Measurements from ENCODE around the gene ELFN2. TPM values are rescaled to one million over a fixed set of nuclear protein-coding genes. Genes with fewer than 3 reads are reported as not detected.

The ELFN2 gene
- total RNA-seq, 1 experiment from 2014 or later = 4.0 TPM

DNA sequence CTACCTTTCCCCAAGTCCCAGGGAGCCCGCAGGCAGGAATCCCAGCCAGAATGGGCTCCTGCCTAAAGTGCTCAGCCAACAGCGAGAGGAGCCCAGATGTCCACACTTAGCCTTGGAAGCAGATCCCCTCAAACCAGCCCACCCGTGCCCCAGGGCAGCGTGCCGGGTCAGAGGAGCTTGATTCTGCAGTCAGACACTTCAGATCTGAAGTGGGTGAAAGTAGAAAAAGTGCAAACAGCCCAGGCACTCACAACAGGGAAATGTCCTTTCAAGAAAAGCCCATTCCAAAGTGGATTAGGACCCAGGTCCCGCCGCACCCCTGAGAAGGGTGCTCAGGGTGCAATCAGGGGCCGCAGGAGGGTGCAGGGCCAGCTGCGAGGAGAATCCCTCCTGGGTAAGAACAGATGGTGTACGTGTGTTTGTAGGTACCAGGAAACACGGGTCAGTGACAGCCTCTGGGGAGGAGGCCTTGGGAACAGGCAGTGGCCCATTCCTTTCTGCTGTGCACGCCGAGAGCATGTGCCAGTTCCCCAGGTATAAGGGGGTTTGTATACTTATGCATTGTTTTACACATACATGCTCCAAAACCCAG lies 17.7 kb downstream of the ELFN2 start:
- BruUV-seq (replicated peaks) = no TSS peak
- Histone ChIP-seq H3K27me3 (replicated peaks; ENCODE audit: control insufficient read depth, insufficient read depth, low read length) (no peaks in the 10 kb centered on the region), H3K4me3 (ENCODE audit: low read depth, low read length) (no peak overlapping the region), H3K4me1 (no peaks in the 10 kb centered on the region), H3K36me3 (ENCODE audit: control insufficient read depth, insufficient read depth, low read length) (no peaks in the 10 kb centered on the region), H3K9me3 (no peaks in the 10 kb centered on the region)
- no peaks in the 10 kb centered on the region for H3K4me1 Mint-ChIP-seq (ENCODE audit: low read depth, unreplicated experiment)
- DNase-seq = no peak
- no peak overlapping the region for H3K27ac Mint-ChIP-seq (ENCODE audit: unreplicated experiment)
- H3K4me3 Mint-ChIP-seq (ENCODE audit: unreplicated experiment) = no peak overlapping the region
- TF ChIP-seq, protein P1, sequence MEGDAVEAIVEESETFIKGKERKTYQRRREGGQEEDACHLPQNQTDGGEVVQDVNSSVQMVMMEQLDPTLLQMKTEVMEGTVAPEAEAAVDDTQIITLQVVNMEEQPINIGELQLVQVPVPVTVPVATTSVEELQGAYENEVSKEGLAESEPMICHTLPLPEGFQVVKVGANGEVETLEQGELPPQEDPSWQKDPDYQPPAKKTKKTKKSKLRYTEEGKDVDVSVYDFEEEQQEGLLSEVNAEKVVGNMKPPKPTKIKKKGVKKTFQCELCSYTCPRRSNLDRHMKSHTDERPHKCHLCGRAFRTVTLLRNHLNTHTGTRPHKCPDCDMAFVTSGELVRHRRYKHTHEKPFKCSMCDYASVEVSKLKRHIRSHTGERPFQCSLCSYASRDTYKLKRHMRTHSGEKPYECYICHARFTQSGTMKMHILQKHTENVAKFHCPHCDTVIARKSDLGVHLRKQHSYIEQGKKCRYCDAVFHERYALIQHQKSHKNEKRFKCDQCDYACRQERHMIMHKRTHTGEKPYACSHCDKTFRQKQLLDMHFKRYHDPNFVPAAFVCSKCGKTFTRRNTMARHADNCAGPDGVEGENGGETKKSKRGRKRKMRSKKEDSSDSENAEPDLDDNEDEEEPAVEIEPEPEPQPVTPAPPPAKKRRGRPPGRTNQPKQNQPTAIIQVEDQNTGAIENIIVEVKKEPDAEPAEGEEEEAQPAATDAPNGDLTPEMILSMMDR (IDR thresholded peaks at IDR 0.05; ENCODE audit: insufficient read depth in 1 of 2, low read depth in 1 of 2, low read length in 1 of 2, severe bottlenecking in 1 of 2, unreplicated experiment in 1 of 2) = no peak
- intact Hi-C loops (cut with micrococcal nuclease; ENCODE audit: unreplicated experiment) = no loop called here
- no peaks in the 10 kb centered on the region for H3K36me3 Mint-ChIP-seq (ENCODE audit: insufficient read depth, unreplicated experiment)
- H3K27me3 Mint-ChIP-seq (ENCODE audit: insufficient read depth, unreplicated experiment) = no peaks in the 10 kb centered on the region
- CTCF ChIA-PET = no interaction called here
- POLR2A ChIA-PET = no interaction called here
- no peaks in the 10 kb centered on the region for H3K9me3 Mint-ChIP-seq (ENCODE audit: unreplicated experiment)

DNA sequence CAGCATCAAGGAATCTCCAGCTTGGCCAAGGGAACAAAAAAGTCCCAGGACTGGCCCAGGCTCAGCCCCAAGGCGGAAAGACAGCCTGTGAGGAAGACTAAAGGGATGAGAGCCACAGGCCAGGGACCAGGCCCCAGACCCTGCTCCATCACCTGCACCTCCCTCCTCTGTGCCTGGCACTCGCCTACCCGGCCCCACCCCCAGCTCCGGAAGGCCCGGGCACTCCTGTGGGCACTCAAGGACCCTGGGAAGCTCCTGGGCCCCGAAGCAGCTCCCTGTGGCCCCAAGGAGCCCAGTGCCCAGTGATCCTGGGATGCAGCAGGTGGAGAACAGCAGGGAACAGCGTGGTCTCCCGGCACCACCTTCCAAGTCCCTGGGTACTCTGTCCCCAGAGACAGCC lies 18.2 kb downstream of the ELFN2 start:
- intact Hi-C loops (cut with micrococcal nuclease; ENCODE audit: unreplicated experiment) = no loop called here
- POLR2A ChIA-PET = no interaction called here
- Histone ChIP-seq H3K9me3 (no peaks in the 10 kb centered on the region), H3K36me3 (ENCODE audit: control insufficient read depth, insufficient read depth, low read length) (no peaks in the 10 kb centered on the region), H3K4me3 (ENCODE audit: low read depth, low read length) (no peak overlapping the region), H3K4me1 (no peaks in the 10 kb centered on the region), H3K27me3 (replicated peaks; ENCODE audit: control insufficient read depth, insufficient read depth, low read length) (no peaks in the 10 kb centered on the region)
- H3K4me1 Mint-ChIP-seq (ENCODE audit: low read depth, unreplicated experiment) = no peaks in the 10 kb centered on the region
- no peak overlapping the region for H3K4me3 Mint-ChIP-seq (ENCODE audit: unreplicated experiment)
- no peaks in the 10 kb centered on the region for H3K9me3 Mint-ChIP-seq (ENCODE audit: unreplicated experiment)
- no TSS peak for BruUV-seq (replicated peaks)
- TF ChIP-seq, protein P1 (IDR thresholded peaks at IDR 0.05; ENCODE audit: insufficient read depth in 1 of 2, low read depth in 1 of 2, low read length in 1 of 2, severe bottlenecking in 1 of 2, unreplicated experiment in 1 of 2) = no peak
- H3K36me3 Mint-ChIP-seq (ENCODE audit: insufficient read depth, unreplicated experiment) = no peaks in the 10 kb centered on the region
- no peak overlapping the region for H3K27ac Mint-ChIP-seq (ENCODE audit: unreplicated experiment)
- CTCF ChIA-PET = no interaction called here
- no peaks in the 10 kb centered on the region for H3K27me3 Mint-ChIP-seq (ENCODE audit: insufficient read depth, unreplicated experiment)
- DNase-seq = no peak

DNA sequence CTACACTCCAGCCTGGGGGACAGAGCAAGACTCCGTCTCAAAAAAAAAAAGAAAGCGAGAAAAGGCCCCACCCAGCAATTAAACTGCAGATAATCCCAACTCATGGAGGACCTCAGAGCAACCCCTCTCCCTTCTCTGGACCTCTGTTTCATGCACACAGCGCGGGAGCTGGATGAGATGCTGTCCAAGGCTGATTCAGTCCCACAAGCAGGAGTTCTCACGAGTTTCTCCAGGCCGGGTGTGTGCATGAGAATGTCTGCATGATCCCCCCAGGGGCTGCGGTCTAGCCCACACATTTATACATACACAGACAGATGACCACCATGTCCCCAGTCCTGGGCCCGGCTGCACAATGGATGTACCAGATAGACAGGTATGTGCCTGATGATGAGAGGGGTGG lies 19.4 kb downstream of the ELFN2 start:
- Mint-ChIP-seq H3K4me3 (ENCODE audit: unreplicated experiment) (no peak overlapping the region), H3K36me3 (ENCODE audit: insufficient read depth, unreplicated experiment) (no peaks in the 10 kb centered on the region), H3K4me1 (ENCODE audit: low read depth, unreplicated experiment) (no peaks in the 10 kb centered on the region), H3K27me3 (ENCODE audit: insufficient read depth, unreplicated experiment) (no peaks in the 10 kb centered on the region), H3K9me3 (ENCODE audit: unreplicated experiment) (no peaks in the 10 kb centered on the region), H3K27ac (ENCODE audit: unreplicated experiment) (no peak overlapping the region)
- Histone ChIP-seq H3K4me1 (no peaks in the 10 kb centered on the region), H3K9me3 (no peaks in the 10 kb centered on the region), H3K36me3 (ENCODE audit: control insufficient read depth, insufficient read depth, low read length) (no peaks in the 10 kb centered on the region), H3K4me3 (ENCODE audit: low read depth, low read length) (no peak overlapping the region), H3K27me3 (replicated peaks; ENCODE audit: control insufficient read depth, insufficient read depth, low read length) (no peaks in the 10 kb centered on the region)
- CTCF ChIA-PET = no interaction called here
- TF ChIP-seq, protein P1 (IDR thresholded peaks at IDR 0.05; ENCODE audit: insufficient read depth in 1 of 2, low read depth in 1 of 2, low read length in 1 of 2, severe bottlenecking in 1 of 2, unreplicated experiment in 1 of 2) = no peak
- no TSS peak for BruUV-seq (replicated peaks)
- intact Hi-C loops (cut with micrococcal nuclease; ENCODE audit: unreplicated experiment) = no loop called here
- POLR2A ChIA-PET = no interaction called here
- DNase-seq = no peak

Measured in Caco-2 (cell line).